Neural cell (in vitro differentiated cells): ENCODE data around the gene WDR35. TPM values are rescaled to one million over a fixed set of nuclear protein-coding genes. Genes with fewer than 3 reads are reported as not detected.
A peak's percentile ranks its signal among the peaks of the same experiment; 100 is the strongest.

Experiments used
- H2AFZ ChIP-seq: fragments of 200-600, 300-800 bp; sonication (generic), shearing (Covaris generic); 2 replicates; pipeline ENCODE4 v1.6.0; 2014; ENCODE audit warnings: low read depth, mild to moderate bottlenecking, antibody characterized with exemption, low read length, moderate library complexity
- H3F3A ChIP-seq: fragments of 200-600 bp; shearing (Covaris generic); 2 replicates; pipeline ENCODE4 v1.6.1; 2016; ENCODE audit warnings: mild to moderate bottlenecking, moderate library complexity, mixed read lengths, antibody characterized with exemption, low read length; ENCODE audit not compliant: insufficient read depth, poor library complexity, severe bottlenecking
- H3K27ac ChIP-seq: fragments of 200-600, 300-800 bp; sonication (generic), shearing (Covaris generic); 2 replicates; pipeline ENCODE4 v1.5.1; 2014; ENCODE audit warnings: mild to moderate bottlenecking, low read length, moderate library complexity
- H3K27me3 ChIP-seq: fragments of 300-800, 200-600 bp; sonication (generic), shearing (Covaris generic); 2 replicates; pipeline ENCODE4 v1.6.0; 2014; ENCODE audit warnings: mild to moderate bottlenecking, low read depth, low read length, moderate library complexity; ENCODE audit not compliant: insufficient read depth
- H3K36me3 ChIP-seq: fragments of 300-800, 200-600 bp; sonication (generic), shearing (Covaris generic); 2 replicates; pipeline ENCODE4 v1.5.1; 2014; ENCODE audit warnings: mild to moderate bottlenecking, antibody characterized with exemption, low read length, moderate library complexity; ENCODE audit not compliant: insufficient read depth
- H3K4me2 ChIP-seq: fragments of 300-800, 200-600 bp; sonication (generic), shearing (Covaris generic); 2 replicates; pipeline ENCODE4 v1.6.0; 2014; ENCODE audit warnings: mild to moderate bottlenecking, low read length
- H3K4me3 ChIP-seq: fragments of 300-800, 200-600 bp; sonication (generic), shearing (Covaris generic); 2 replicates; pipeline ENCODE4 v1.5.1; 2014; ENCODE audit warnings: mild to moderate bottlenecking, low read length, moderate library complexity
- H3K79me2 ChIP-seq: fragments of 200-600 bp; shearing (Covaris generic); replicated peaks from 2 replicates; pipeline ENCODE4 v1.6.0; 2014; ENCODE audit warnings: mild to moderate bottlenecking, low read length, moderate library complexity; ENCODE audit not compliant: insufficient read depth
- H3K9ac ChIP-seq: fragments of 300-800, 200-600 bp; sonication (generic), shearing (Covaris generic); 2 replicates; pipeline ENCODE4 v1.6.1; 2016; ENCODE audit warnings: mild to moderate bottlenecking, low read length, mixed read lengths
- H3K9me2 ChIP-seq: fragments of 200-600 bp; shearing (Covaris generic); 2 replicates; pipeline ENCODE4 v1.6.1; 2016; ENCODE audit warnings: mild to moderate bottlenecking, low read length, mixed read lengths; ENCODE audit not compliant: insufficient read depth
- H3K9me3 ChIP-seq: fragments of 200-600, 300-800 bp; sonication (generic), shearing (Covaris generic); 2 replicates; pipeline ENCODE4 v1.6.1; 2016; ENCODE audit warnings: mild to moderate bottlenecking, mixed run types, low read length, moderate library complexity, mixed read lengths
- H4K20me1 ChIP-seq: fragments of 200-600 bp; shearing (Covaris generic); 2 replicates; pipeline ENCODE4 v1.6.1; 2016; ENCODE audit warnings: mild to moderate bottlenecking, mixed run types; ENCODE audit not compliant: insufficient read depth
- CTCF ChIP-seq: fragments of 450-650 bp; IDR thresholded peaks from 2 replicates; pipeline ENCODE4 v1.5.1; 2014; ENCODE audit warnings: antibody characterized with exemption, mild to moderate bottlenecking, moderate library complexity; ENCODE audit not compliant: poor library complexity, severe bottlenecking
- EP300 ChIP-seq: fragments of 450-650 bp; conservative IDR thresholded peaks from 2 replicates; pipeline ENCODE4 v1.6.1; 2014; ENCODE audit warnings: antibody characterized with exemption, mild to moderate bottlenecking, moderate library complexity; ENCODE audit not compliant: poor library complexity, severe bottlenecking
- EZH2 ChIP-seq: fragments of 200-600, 300-800 bp; shearing (Covaris generic), sonication (generic); IDR thresholded peaks from 2 replicates; pipeline ENCODE4 v1.6.1; 2014; ENCODE audit warnings: antibody characterized with exemption, low read length, borderline replicate concordance, mild to moderate bottlenecking; ENCODE audit not compliant: insufficient read depth, poor library complexity, severe bottlenecking
- MXI1 ChIP-seq: fragments of 450-650 bp; conservative IDR thresholded peaks from 2 replicates; pipeline ENCODE4 v1.6.1; 2014; ENCODE audit warnings: antibody characterized with exemption, mild to moderate bottlenecking; ENCODE audit not compliant: poor library complexity, severe bottlenecking
- POLR2AphosphoS5 ChIP-seq: IDR thresholded peaks from 2 replicates; pipeline ENCODE4 v1.6.1; 2012
- RAD21 ChIP-seq: fragments of 450-650 bp; conservative IDR thresholded peaks from 2 replicates; pipeline ENCODE4 v1.6.1; 2014; ENCODE audit warnings: antibody characterized with exemption, mild to moderate bottlenecking, moderate library complexity
- REST ChIP-seq: IDR thresholded peaks from 2 replicates; pipeline ENCODE4 v1.6.1; 2012; ENCODE audit warnings: borderline replicate concordance
- SMC3 ChIP-seq: fragments of 450-650 bp; conservative IDR thresholded peaks from 2 replicates; pipeline ENCODE4 v1.6.1; 2014; ENCODE audit warnings: antibody characterized with exemption, mild to moderate bottlenecking, moderate library complexity; ENCODE audit not compliant: poor library complexity
- TAF1 ChIP-seq: IDR thresholded peaks from 2 replicates; pipeline ENCODE4 v1.6.1; 2012; ENCODE audit warnings: low read depth
- polyA plus RNA-seq: library from polyadenylated mRNA; depleted of rRNA; stranded (reverse); fragments of >200 nt; gene quantifications from 2 replicates; pipeline ENCODE4 v1.2.3, GENCODE V29; 2014

The WDR35 gene
- polyA plus RNA-seq, 1 donor from 2014 or later = 14.2 TPM

GRCh38 chr2:19897623-19898245 is 92.2 kb downstream of the WDR35 start:
- Histone ChIP-seq H3K9me3 (no peaks in the 10 kb centered on the region), H4K20me1 (no peaks in the 10 kb centered on the region), H3K4me3 (peak overlapping the region; percentile 50), H3K9ac (no peak overlapping the region), H3K36me3 (no peaks in the 10 kb centered on the region), H2AFZ (no peak overlapping the region), H3K4me2 (peak overlapping the region; percentile 47), H3K79me2 (peaks cover 60% of the 10 kb centered on the region), H3K27me3 (no peaks in the 10 kb centered on the region), H3F3A (peaks cover 3% of the 10 kb centered on the region), H3K9me2 (no peaks in the 10 kb centered on the region), H3K27ac (no peak overlapping the region)
- no peak for TF ChIP-seq REST
- no peak for TF ChIP-seq TAF1

DNA sequence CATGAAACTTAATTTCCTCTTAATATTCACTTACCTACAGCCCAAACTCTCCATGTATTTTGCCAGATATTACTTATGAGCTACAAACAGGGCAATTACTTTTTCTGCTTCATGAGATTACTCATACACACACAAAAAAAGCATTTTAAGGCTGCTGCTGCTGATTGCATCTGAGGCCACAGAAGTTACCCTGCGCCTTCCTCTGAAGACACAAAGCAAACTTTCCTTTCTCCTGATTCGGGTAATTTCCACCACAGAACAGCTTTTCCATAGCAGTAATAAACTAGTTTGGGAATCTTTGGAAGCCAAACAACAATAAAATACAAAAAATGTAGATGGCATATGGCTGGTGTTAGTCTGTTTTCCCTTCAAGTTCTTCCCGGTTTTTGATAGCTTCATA is 94.4 kb downstream of the WDR35 start:
- Histone ChIP-seq H3K79me2 (peaks cover 54% of the 10 kb centered on the region), H4K20me1 (no peaks in the 10 kb centered on the region), H3F3A (no peaks in the 10 kb centered on the region)

More for the DNA sequence above, 94.4 kb downstream of the WDR35 start:
- H2AFZ ChIP-seq = no peak overlapping the region
- no peaks in the 10 kb centered on the region for H3K9me2 ChIP-seq
- no peaks in the 10 kb centered on the region for H3K36me3 ChIP-seq
- H3K9ac ChIP-seq = no peak overlapping the region
- H3K27me3 ChIP-seq = no peaks in the 10 kb centered on the region
- H3K4me3 ChIP-seq = peak overlapping the region; percentile 51
- TF ChIP-seq EZH2 (no peak), POLR2AphosphoS5 (no peak), MXI1 (no peak), TAF1 (no peak), REST (no peak), RAD21 (no peak), CTCF (no peak), SMC3 (no peak), EP300 (no peak)
- no peaks in the 10 kb centered on the region for H3K9me3 ChIP-seq
- H3K4me2 ChIP-seq = peak overlapping the region; percentile 43
- H3K27ac ChIP-seq = no peak overlapping the region
